ENCODE data around the gene MAP1LC3A. TPM values are rescaled to one million over a fixed set of nuclear protein-coding genes. Genes with fewer than 3 reads are reported as not detected.

Gene MAP1LC3A
- polyA plus RNA-seq, 1 donor from 2014 or later: 8.6 TPM

DNA sequence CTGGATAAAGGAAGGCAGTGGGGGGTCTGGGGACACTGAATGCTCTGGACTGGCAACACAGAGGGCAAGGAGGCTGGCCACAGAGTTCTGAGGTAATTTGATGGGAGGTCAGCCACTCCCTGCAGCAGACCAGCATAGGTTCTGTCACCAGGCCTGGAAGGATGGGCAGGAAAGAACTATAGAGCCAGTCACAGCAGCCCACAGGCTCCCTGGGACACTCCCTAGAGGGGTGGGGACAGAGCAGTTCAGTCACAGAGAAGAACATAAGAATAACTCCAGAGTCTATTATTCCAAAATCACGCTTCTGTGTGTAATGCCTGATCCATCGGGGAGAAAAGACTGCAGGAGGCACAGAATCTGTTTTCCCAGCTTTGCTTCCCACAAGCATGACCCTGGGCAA lies 22.7 kb upstream of the MAP1LC3A start:
- Mint-ChIP-seq H3K27ac (no peak overlapping the region), H3K36me3 (peaks cover 7% of the 10 kb centered on the region), H3K27me3 (no peaks in the 10 kb centered on the region), H3K4me1 (peaks cover 3 to 5% (median 4%) of the 10 kb centered on the region in 3 donors), H3K9me3 (no peaks in the 10 kb centered on the region), H3K4me3 (no peak overlapping the region)

DNA sequence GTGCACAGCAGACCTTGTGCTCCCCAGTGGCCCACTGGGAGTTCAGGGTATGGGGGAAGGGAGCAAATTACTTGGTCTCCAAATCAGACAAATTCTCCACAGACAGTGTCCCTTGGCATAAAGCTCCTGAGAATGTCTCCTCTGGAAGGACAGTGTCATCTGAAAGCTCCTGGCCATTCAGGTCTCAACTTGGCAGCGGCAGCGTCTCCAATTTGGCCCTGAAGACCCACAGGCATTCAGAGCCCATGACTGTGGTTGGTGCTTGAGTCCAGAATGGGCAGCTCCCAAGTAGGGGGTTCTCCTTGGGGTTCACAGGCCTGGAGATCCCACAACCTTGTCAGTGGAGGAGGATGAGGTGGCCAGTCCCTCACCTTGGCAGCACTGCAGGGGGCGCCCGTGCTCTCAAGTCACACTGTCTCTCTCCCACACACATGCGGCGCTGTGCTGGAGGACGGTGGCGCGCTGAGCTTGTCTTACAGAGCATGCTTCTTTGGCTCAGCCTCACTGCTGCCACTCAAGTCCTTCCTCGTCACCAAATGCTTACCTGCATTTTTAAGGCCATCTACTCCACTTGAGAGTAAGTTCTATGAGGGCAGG lies 21.6 kb upstream of the MAP1LC3A start:
- Mint-ChIP-seq H3K36me3 (peaks cover 10% of the 10 kb centered on the region), H3K4me3 (no peak overlapping the region), H3K27me3 (no peaks in the 10 kb centered on the region), H3K4me1 (peaks cover 4 to 14% (median 11%) of the 10 kb centered on the region in 3 donors), H3K9me3 (no peaks in the 10 kb centered on the region), H3K27ac (no peak overlapping the region)

DNA sequence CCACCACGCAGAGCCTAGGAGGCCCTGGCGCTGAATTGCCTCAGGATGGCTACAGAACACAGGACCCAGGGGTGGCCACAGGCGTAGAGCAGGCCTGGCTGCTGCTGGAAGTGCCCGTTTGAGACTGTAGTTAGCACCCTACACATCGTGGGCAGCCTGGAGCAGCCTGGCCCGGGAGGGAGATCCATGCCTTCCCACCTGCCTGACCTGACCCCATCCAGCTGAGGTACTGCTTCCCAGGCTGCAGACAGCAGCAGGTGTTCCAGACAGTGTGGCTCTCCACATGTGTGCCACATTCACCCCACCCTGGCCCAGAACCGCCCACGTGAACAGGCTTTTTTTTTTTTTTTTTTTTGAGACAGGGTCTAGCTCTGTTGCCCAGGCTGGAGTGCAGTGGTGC lies 20.9 kb upstream of the MAP1LC3A start:
- H3K4me1 Mint-ChIP-seq: peaks cover 5 to 16% (median 16%) of the 10 kb centered on the region in 3 donors
- peaks cover 10% of the 10 kb centered on the region for H3K36me3 Mint-ChIP-seq
- H3K9me3 Mint-ChIP-seq: no peaks in the 10 kb centered on the region
- no peaks in the 10 kb centered on the region for H3K27me3 Mint-ChIP-seq
- H3K27ac Mint-ChIP-seq: no peak overlapping the region
- no peak overlapping the region for H3K4me3 Mint-ChIP-seq

DNA sequence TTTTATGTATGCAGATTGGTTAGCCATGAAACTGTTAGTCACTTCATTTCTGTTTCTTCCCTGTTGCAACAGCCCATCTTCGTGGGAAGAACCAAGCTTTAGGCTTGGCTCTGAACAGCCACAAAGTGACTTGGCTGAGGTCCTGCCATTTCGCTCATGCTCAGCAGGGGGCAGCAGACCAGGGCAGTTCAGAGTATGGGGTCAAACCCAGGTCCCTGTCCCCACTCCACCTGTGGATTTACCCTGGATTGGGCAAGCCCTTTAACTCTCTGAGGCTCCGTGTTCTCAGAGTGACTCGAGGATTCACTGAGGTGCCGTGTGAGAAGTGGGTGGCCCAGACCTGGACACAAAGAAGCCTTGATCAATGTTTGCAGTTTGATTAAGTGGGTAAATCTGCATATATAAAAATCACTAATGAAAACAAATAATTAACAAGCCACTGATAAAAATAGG lies 19.8 kb upstream of the MAP1LC3A start:
- no peak overlapping the region for H3K27ac Mint-ChIP-seq
- H3K4me3 Mint-ChIP-seq: no peak overlapping the region
- no peaks in the 10 kb centered on the region for H3K27me3 Mint-ChIP-seq
- peaks cover 10 to 18% (median 17%) of the 10 kb centered on the region in 3 donors for H3K4me1 Mint-ChIP-seq
- peaks cover 10% of the 10 kb centered on the region for H3K36me3 Mint-ChIP-seq
- H3K9me3 Mint-ChIP-seq: no peaks in the 10 kb centered on the region

DNA sequence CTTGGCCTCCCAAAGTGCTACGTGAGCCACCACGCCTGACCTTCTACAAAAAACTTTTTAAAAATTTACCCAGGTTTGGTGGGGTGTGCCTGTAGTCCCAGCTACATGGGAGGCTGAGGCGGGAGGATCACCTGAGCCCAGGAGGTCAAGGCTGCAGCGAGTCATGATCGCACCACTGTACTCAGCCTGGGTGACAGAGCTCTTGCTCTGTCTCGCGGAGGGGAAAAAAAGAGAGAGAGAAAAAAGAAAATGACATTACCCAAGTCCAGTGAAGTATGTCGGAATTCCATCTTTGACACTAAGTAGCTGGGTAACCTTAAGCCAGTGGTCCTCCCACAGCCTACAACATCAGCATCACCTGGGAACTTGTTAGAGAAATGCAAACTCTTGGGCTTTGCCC lies 18.8 kb upstream of the MAP1LC3A start:
- Mint-ChIP-seq H3K27me3 (peaks cover 2% of the 10 kb centered on the region), H3K4me3 (no peak overlapping the region), H3K27ac (no peak overlapping the region), H3K36me3 (peaks cover 10% of the 10 kb centered on the region), H3K9me3 (no peaks in the 10 kb centered on the region), H3K4me1 (peaks cover 16 to 24% (median 20%) of the 10 kb centered on the region in 3 donors)

DNA sequence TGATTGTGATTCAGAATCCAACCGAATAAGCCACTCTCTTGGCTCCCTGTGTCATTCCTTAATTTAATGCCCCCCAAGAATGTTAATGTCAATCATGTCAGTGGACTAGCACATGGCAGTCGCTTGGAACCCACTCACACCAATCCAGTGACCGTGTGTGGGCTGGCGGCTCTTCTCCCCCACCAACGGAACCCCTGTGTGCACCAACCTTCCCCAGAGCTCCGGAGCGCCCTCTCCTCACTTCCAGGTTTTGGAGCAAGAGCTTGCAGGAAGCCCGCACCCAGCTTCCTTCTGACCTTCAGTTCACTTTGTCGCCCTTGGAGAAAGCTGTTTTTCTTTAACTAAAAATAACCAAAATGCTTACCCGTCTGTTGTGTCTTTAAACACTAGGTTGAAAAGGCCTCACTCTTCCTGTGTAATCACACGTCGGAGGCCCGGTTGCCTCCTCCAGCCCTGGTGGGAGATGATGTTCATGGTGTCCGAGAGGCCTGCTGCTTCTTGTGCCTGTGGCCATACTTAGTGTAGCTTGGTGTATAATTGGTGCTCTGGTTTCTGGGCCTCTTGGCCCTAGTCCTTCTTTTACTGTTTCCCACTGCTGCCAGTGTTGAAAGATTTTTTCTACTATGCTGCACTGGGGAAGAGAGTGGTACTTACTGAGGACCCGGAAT lies 17.8 kb upstream of the MAP1LC3A start:
- H3K27ac Mint-ChIP-seq: peak overlapping the region in 2 of 3 donors; percentile 55 to 63
- no peaks in the 10 kb centered on the region for H3K9me3 Mint-ChIP-seq
- peaks cover 16 to 24% (median 21%) of the 10 kb centered on the region in 3 donors for H3K4me1 Mint-ChIP-seq
- H3K27me3 Mint-ChIP-seq: peaks cover 3% of the 10 kb centered on the region
- peaks cover 8% of the 10 kb centered on the region for H3K36me3 Mint-ChIP-seq
- H3K4me3 Mint-ChIP-seq: no peak overlapping the region

DNA sequence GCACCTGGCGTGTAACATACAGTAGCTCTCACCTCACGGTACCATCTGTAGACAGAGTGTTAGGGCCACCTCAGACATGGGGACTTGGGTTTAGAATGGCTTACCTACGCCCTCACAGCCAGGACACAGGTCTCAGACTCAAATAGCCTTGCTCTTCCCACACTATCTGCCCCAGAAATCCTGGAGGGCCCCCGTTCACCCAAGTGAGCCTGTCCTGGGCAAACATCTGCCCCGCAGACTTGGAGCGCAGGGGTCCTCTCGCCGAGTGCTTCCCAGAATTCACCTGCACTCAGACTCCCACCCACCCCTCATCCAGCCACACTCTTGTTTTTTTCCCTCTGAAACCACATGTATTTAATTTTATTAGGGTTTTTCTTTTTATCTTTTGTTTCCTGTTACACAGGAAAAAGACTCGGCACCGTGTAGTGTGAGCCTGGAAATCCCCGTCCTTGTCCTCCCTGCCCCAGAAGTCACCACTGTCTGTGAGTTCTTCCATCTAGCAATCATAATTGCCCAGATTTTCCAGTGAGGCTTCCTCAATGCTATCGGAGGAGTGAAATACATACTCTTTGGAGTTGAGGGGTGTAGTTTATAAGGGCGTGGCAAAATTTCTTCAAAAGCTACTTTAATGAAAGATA lies 17.1 kb upstream of the MAP1LC3A start:
- Mint-ChIP-seq H3K27me3 (peaks cover 3% of the 10 kb centered on the region), H3K4me1 (peaks cover 16 to 24% (median 21%) of the 10 kb centered on the region in 3 donors), H3K9me3 (no peaks in the 10 kb centered on the region), H3K27ac (peak overlapping the region in 1 of 3 donors; percentile 85), H3K36me3 (peaks cover 7% of the 10 kb centered on the region), H3K4me3 (peak overlapping the region in 1 of 4 donors; percentile 22)

DNA sequence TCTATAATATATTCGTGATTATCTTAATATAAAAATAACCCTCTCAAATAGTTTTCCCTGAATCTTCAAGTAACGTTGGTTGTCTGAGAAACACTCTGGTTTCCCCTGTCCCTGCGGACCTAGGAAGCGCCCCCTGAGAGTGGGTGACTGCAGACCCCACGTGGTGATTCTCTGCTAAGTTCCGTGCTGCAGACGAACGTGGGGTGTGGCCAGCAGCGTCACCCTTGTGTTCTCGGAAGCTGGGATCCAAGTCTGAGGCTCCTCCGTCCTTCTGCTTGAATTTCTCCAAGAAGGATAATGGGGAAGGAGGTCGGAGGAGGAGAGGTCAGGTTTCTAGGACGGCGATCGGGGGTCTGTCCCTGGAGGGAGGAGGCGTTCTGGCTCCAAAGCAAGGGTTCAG lies 16.6 kb upstream of the MAP1LC3A start:
- Mint-ChIP-seq H3K9me3 (no peaks in the 10 kb centered on the region), H3K27ac (peak overlapping the region in 1 of 3 donors; percentile 62), H3K27me3 (peaks cover 3% of the 10 kb centered on the region), H3K4me3 (no peak overlapping the region), H3K36me3 (peaks cover 7% of the 10 kb centered on the region), H3K4me1 (peaks cover 16 to 24% (median 21%) of the 10 kb centered on the region in 3 donors)

DNA sequence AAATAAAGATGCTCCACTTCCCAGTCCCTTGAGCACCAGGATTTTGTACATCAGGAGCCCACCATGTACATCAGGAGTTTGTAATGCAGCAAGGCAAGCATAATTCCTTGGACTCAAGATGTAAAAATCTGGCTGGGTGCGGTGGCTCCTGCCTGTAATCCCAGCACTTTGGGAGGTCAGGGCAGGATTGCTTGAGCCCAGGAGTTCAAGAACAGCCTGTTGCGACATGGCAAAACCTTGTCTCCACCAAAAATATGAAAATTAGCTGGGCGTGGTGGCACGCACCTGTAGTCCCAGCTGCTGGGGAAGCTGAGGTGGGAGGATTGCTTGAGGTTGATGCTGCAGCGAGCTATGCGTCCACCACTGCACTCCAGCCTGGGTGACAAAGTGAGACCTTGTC lies 16.1 kb upstream of the MAP1LC3A start:
- no peak overlapping the region for H3K4me3 Mint-ChIP-seq
- H3K9me3 Mint-ChIP-seq: no peaks in the 10 kb centered on the region
- H3K27me3 Mint-ChIP-seq: peaks cover 3% of the 10 kb centered on the region
- peaks cover 7% of the 10 kb centered on the region for H3K36me3 Mint-ChIP-seq
- H3K4me1 Mint-ChIP-seq: peaks cover 16 to 24% (median 21%) of the 10 kb centered on the region in 3 donors
- peak overlapping the region in 1 of 3 donors; percentile 62 for H3K27ac Mint-ChIP-seq

DNA sequence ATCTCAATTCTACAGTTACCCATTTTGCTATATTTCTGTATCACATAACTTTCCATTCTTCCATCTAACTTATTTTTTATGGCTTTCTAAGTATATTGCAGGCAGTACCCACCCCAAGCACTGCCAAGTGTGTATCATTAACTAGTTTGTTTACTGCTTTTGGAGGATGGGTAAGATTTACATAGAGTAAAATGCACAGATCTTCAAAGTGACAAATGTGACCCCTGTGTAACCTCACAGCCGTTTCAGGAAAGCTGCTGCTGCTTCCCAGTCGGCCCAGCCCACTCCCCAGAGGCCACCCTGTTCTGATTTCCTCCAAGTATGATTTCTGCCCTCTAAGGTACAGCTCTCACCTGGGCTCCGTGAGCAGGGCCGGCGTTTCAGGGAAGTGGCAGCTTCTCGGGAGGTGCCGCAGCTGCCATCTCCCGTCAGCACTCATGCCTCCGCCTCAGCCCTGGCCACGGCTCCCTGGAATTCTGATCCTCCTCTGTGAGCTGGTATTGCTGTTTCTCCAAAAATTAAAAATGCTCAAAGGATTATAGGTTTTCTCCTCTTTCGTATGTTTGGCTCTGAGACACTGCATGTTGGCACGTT lies 15.0 kb upstream of the MAP1LC3A start:
- Mint-ChIP-seq H3K4me3 (no peak overlapping the region), H3K36me3 (peaks cover 8% of the 10 kb centered on the region), H3K9me3 (no peaks in the 10 kb centered on the region), H3K27ac (no peak overlapping the region), H3K4me1 (peaks cover 15 to 24% (median 19%) of the 10 kb centered on the region in 3 donors), H3K27me3 (peaks cover 3% of the 10 kb centered on the region)

DNA sequence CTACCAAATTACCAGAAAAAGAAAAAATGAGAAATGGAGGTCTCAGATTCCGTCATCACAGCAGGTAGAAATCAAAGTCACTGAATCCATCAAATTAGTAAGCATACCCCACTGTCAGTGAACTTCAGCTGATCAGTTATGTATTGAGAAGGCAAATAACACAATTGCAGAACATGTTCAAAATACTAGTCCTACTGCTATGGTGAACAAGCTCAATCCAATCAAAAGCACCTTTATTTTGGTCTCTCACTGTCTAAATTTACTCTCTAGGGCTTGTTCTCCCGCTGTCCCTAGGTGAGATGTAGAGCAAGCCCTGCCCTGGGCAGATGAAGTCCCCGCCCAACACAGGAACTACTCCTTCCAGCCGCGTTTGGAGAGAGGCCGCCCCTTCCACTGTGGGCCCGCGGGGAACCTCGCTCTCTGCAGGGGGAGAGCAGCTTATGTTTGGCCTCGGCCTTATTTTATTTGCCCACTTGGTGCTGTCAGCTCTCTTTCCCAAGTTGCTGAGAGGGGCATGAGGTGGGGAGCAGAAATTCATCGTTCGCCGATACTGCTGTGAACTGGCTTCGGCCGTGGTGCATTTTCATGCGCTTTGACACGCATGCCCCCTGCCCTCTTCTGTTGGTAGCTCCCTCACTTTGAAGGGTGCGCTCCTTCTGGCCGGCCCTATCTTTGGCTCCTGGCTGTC lies 14.3 kb upstream of the MAP1LC3A start:
- peaks cover 8% of the 10 kb centered on the region for H3K36me3 Mint-ChIP-seq
- H3K4me3 Mint-ChIP-seq: peak overlapping the region in 1 of 4 donors; percentile 86
- H3K9me3 Mint-ChIP-seq: no peaks in the 10 kb centered on the region
- H3K4me1 Mint-ChIP-seq: peaks cover 14 to 24% (median 16%) of the 10 kb centered on the region in 3 donors
- H3K27me3 Mint-ChIP-seq: peaks cover 3% of the 10 kb centered on the region
- no peak overlapping the region for H3K27ac Mint-ChIP-seq

DNA sequence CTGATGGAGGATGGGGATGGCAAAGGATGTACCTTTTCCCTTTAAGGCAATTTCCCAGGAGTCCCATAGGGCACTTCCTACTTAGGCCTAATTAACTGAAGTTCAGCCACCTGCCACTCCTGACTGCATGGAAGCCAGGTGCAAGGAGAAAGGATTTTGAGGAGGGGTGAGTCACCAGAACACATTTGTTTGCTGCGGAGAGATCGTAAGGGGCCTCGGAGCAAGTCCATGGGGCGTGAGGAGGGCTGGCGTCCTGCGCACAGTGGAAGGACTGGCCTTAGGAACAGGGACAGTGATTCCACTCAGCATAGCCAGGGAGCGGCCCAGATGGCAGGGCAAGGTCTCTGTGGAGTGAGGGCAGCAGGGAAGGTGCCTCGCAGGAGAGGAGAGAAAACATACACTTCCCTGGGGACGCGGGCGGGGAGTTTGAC lies 11.8 kb upstream of the MAP1LC3A start:
- H3K27ac Mint-ChIP-seq: peak overlapping the region in 1 of 3 donors; percentile 58
- no peaks in the 10 kb centered on the region for H3K9me3 Mint-ChIP-seq
- H3K36me3 Mint-ChIP-seq: peaks cover 1% of the 10 kb centered on the region

DNA sequence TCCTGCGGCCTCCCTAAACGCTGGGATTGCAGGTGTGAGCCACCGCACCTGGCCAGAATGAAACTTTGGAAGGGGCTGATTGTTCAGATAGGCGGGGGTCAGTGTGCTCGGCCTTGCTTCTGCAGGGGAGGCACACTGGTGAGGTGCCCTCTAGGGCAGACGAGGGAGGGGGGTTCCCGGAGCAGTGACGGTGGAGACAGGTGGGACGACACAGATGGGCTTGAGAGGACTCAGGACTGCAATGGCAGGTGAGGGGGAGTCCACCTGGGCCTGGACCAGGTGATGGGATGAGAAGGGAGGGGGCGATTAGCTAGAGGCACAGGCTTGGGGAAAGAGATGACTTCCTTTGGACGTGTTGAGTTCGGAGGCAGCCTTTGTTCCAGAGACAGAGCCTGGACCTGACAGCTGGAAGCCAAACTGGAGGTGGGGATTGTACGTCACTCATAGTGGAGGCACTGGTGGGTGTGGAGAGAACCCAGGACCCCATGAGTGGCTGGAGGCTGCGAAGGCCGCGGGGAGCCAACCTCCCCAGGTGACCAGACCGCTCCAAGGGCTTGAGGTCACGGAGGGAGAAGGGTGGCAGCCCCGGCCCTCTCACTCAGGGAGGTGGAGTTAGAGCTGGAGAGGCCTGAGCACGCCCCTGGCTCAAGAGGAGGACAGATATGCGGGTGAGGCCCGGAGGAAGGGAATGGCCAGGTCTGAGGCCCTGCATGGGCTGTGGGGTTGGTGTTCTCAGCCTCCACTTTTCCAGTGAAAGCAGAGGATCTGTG lies 10.5 kb upstream of the MAP1LC3A start:
- Mint-ChIP-seq H3K4me3 (no peak overlapping the region), H3K9me3 (no peaks in the 10 kb centered on the region), H3K27me3 (peaks cover 3% of the 10 kb centered on the region), H3K4me1 (peaks cover 4 to 9% (median 8%) of the 10 kb centered on the region in 3 donors), H3K27ac (peak overlapping the region in 1 of 3 donors; percentile 50), H3K36me3 (peaks cover 1% of the 10 kb centered on the region)

More for the DNA sequence above, 11.8 kb upstream of the MAP1LC3A start:
- H3K27me3 Mint-ChIP-seq: peaks cover 3% of the 10 kb centered on the region
- H3K4me1 Mint-ChIP-seq: peaks cover 8 to 14% (median 12%) of the 10 kb centered on the region in 3 donors
- no peak overlapping the region for H3K4me3 Mint-ChIP-seq
